NCI-H1694 treated with DMSO at 0.1 percent for 48 hours (cell line): ENCODE data around the gene NLRP5.
"Not testable (repeated sequence)": the region's sequence is repeated elsewhere in the genome, so short reads cannot be mapped to it uniquely, and the experiment has no call there.

Source experiments
- DNase-seq: peaks from one replicate; lab custom pipeline; 2025; lab: John Stamatoyannopoulos, UW

NLRP5 gene

DNA sequence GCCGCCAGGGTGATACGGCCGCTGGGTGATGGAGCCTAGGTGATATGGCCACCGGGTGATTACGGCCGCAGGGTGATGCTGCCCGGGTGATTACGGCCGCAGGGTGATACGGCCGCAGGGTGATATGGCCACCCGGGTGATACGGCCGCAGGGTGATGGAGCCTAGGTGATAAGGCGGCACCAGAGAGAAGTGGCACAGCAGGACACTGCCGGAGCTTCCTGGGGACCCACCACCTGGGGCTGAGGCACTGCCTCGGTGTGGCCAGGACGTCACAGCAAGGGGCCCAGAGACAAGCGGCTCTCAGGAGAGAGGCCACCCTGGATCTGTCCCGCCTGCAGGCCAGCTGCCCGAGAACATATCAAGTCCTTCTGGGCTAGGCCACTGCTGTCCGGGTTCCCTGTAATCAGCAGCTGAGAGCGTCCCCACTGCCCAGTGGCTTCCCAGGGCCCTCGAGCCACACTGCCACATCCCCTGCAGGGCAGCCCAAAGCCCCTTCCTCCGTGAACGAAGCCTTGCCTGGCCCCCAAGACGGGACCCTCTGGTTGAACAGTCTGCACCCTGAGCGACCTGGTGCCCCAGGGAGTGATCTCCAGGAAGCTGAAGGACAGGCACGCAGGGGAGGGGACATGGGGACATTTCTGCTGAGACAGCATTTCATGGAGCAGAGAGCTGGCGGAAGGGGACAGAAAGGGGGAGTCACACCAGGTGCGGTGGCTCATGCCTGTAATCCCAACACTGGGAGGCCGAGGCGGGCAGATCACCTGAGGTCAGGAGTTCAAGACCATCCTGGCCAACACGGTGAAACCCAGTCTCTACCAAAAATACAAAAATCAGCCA, 112.4 kb downstream of the NLRP5 start:
- no peak for DNase-seq

DNA sequence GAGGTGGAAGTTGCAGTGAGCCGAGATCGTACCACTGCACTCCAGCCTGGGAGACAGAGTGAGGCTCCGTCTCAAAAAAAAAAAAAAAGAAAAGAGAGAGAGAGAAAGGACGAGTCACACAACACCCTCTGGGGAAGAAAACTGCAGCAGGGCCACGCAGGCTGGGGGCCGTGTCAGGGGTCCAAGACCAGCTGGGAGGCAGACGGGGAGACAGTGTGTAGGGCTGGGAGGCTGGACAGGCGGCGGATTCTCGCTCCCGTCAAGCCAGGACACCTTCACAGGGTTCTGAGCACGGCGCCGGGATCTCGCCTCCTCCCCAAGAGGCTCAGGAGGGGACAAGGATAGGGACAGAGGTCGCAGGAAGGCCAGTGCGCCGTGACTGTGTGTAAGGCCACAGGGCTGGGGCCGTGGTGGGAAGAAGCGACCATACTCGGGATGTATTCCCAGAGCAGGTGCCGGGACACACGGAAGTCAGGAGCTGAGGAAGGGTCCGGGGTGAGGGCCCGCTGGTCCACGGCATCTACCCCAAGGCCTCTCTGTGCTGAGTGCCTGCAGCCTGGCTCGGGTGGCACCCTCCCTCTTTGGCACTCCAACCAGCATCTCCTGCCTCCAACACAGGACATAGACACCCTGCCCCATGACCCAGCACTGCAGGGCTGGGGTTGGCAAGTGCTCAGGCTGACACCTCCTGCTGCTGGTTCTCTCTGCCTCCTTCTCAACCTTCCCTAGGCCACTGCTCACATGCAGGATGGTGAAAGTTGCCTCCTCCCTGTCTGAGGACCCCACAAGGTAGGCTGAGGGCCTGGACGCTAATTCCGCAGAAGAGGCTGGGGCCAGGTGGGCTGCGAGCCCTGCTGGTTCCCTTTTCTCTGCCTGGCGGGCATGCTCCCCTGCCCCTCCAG, 113.3 kb downstream of the NLRP5 start:
- no peak for DNase-seq

DNA sequence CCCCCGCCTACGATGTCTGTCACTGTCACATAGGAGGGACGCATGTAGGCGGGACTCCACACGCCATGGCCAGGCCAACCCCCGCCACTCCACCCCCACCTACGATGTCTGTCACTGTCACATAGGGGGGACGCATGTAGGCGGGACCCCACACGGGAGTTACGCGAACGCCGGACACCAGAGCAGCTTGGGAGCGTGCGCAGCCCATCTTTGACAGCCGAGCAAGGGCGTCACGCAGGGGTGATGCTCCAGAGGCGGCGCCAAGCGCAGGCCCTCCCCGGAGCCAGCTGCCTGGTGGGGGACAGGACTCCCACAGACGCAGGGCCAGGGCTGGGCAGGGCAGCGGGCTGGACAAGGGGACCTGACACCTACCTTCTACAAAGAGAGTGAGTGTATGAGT, 114.5 kb downstream of the NLRP5 start:
- DNase-seq: no peak

DNA sequence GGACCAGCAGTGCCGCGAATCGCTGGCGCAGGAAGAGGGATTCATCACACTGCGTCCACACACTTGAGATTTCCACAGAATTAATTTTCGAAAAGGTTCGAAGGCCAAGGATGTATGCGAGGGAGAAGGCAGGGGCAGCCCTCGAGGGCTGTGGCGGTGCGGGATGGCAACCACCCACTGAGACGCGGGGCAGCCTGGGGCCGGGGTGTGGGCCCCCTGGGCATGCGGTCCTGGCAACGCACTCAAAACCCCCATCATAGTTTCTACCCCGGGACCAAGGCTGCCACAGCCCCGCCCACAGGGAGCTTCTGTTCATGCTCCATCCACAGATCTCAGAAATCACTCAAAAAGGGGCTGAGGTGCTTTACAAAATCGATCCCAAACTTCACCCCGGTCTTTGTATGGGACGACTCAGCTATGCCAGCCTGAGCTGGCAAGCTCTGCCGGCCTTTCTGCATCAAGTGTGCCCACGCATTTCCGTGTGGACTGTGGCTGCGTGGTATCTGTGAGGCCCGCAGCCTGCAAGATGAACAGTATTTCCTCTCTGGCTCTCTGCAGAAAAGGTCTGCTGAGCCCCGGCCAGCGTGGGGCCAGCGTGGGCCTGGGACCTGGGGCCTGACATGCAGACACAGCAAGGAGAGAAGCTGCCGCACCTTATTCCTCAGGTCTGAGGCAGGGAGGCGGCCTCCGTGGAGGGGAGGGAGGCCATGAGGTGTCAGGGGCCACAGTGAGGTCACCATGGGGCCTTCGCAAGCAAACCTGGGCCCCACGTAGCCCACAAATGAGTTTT, 115.4 kb downstream of the NLRP5 start:
- no peak for DNase-seq

DNA sequence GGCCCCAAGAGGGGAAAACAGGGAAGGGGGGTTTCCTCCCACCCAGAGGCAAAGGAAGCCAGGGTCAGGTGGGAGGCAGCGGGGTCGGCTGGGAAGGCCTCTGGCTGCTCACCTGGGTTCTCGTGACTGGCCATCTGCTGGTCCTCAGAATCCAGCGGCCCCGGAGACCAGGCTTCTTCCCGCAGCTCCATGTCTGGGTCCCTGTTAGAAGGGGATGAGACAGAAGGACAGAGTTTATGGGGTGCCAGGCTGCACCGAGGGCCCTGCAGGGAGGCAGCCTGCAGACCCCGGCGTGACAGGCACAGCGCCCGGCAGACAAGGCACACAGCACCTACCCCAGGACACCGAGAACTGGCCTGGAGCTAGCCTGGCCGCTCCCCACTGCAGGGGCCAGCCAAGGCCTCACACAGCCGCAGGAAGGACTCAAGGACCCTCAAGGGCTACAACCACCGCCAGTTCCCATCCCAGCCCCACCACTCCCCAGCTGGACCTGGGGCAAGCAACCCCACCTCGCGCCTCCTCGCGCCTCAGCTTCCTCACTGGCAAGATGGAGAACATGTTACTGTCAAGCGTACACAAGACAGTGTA, 116.5 kb downstream of the NLRP5 start:
- DNase-seq: no peak

DNA sequence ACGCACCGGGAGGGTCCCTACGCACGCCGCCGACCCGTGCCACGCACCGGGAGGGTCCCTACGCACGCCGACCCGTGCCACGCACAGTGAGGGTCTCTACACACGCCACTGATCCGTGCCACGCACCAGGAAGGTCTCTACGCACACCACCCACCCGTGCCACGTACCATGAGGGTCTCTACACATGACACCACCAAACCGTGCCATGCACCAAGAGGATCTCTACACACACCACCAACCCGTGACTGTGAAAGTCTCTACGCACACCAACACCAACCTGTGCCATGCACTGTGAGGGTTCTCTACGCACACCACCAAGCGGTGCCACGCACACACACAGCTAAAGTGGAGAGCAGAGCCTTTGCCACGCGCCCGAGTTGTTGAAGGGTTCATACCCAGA, 117.8 kb downstream of the NLRP5 start:
- DNase-seq: no peak

DNA sequence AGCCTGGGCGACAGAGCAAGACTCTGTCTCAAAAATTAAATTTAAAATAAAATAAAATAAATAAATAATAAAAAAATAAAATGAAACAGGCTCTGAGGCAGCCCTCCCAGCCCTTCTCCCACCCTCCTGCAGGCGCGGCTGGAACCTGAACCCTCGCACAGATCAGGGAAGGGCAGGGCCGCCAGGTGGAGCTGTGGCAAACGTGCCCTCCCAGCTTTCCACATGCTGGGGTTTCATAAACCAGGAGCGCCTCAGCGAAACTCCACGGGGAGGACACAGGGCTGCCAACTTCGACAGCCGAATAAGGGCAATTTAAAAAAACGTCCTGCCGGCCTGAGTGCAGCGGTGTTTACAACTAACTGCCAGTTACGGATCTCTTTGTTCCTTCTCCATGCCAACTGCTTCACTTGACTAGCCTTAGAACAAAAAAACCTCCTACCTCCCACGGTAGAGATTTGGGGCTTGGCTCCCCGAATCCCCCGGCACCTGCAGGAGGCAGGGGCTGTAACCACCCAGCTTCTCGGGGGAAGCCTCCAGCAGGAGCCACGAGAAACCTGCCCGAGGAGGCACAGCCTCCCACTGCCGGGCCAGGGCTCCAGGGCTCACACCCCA, 118.6 kb downstream of the NLRP5 start:
- DNase-seq: peak; percentile 62

DNA sequence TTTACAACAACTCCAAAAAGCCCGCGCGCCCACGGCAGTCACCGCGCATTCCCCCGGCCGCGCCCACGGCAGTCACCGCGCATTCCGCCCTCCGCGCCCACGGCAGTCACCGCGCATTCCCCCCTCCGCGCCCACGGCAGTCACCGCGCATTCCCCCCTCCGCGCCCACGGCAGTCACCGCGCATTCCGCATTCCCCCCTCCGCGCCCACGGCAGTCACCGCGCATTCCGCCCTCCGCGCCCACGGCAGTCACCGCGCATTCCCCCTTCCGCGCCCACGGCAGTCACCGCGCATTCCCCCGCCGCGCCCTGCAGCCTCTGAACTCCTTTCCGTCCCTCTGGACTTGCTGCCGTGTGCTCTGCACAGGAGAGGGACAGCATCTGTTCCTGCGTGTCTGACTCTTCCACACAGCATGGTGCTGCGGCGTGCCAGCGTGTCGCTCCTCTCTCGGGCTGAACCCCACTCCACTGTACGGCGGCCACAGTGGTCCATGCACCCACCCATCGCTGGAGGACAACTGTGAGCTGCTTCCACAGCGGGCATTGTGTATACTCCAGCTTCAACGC, 119.3 kb downstream of the NLRP5 start:
- DNase-seq: not testable (repeated sequence)

DNA sequence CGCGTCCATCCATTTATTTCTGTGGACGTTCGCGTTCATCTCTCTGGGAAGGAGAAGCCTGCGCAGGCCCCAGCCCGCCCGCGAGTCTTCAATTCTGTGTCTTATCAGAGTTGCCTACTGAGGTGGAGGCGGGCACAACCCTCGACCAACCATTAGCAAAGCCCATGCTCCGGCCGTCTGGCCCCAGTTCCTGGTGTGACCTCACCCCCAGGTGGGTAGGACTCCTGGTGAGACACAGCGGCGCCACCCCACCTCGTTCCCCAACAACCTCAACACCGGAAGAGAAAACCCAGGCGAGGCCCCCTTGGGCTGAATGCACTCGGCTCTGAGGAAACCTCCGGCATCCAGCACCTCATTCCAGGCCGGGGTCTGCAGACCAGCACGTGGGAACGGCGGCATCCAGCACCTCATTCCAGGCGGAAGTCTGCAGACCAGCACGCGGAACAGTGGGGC, 119.8 kb downstream of the NLRP5 start:
- no peak for DNase-seq

DNA sequence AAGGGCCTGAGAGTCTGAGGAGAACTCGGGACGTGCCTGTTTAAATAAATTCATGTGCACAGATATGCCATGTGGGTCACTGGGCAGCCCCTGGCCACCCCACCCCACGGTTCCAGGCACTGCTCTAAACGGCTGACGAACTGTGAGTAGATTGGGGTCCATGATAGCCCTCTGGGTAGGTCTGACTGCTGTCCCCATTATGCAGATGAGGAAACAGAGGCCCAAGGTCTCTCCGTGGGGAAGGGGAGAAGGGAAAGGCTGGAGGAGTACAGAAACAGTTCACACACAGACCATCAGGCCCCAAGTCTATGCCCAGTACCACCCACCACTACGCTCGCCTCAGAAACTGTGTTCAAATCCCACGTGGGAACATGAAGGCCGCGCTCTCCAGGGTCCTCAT, 120.4 kb downstream of the NLRP5 start:
- DNase-seq: no peak

DNA sequence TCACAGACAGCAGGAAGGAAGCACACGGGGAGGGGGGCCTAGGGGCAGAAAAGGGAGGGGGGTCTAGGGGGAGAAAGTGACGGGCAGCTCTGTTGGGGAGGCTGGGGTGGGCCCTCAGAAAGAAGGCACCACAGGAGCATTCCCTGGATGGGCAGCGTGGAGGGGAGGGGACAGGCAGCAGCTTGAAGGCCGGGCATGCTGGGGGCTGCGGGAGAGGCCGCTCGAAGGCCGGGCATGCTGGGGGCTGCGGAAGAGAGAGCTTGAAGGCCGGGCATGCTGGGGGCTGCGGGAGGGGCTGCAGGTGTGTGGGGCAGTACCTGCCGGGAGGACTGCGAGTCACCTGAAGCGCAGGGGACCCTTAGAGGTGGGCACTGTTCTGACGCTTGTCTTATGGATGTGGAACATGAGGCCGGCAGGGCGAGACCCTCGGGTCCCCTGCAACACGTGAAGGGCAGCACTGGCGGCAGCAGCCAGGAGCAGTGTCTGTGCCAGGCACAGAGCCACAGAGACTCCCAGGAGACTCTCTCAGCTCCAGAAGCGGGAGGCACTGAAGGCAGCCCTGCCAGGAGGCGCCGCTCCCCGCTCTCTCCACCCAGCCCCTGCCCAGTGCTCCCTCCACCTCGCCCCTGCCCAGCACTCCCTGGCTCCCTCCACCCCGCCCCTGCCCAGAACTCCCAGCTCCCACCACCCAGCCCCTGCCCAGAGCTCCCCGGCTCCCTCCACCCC, 121.2 kb downstream of the NLRP5 start:
- DNase-seq: peak; percentile 18

DNA sequence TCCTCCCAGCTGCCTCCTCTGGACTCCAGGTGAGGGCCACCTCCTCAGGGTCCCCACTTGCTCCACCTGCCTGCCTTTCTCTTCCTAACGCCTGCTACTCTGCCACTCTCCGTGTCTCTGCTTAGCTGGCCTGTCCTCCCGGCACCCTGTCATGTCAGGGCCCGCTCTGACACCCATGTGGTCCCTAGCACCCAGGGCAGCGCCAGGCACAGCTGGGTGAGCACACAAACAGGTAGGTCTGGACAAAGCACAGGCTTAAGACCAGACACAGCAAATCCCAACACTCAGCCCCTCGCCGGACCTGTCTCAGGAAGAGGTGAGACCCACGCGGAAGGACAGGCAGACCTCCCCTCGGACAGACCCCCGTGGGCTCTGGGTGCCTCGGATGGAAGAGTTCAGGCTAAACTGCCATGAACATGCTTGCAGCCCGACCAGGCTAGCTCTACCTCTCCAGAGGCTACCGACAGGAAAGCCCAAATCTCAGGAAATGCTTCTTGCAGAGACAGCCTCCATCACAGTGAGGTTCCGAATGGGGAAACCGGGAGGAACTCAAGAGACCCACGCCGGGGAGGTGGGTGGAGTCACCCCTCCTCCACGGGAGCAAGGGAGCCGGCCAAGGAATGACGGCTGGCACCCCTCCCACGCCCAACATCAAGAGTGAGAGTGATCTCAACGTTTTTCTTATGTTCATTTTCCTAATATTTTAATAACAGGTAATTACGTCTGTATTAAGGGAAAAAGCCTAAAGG, 122.0 kb downstream of the NLRP5 start:
- DNase-seq: no peak

DNA sequence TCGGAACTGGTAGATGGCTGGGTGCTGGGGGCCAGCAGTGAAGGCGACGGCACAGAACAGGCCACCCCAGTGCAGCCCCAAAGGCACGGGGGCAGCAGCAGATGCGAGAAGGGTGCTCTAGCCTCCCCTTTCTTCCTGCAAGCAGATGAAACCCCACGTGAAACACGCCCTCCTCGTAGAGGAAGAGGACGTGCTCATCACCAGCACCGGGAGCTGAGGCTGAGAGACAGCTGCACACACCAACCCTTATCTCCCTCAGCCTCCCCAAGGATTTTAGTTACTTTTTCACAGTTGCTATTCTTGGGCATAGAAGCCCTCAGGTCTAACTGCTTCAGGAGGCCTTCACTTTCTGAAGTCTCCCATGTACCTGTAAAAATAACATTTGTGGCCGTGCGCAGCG, 122.7 kb downstream of the NLRP5 start:
- DNase-seq: no peak

DNA sequence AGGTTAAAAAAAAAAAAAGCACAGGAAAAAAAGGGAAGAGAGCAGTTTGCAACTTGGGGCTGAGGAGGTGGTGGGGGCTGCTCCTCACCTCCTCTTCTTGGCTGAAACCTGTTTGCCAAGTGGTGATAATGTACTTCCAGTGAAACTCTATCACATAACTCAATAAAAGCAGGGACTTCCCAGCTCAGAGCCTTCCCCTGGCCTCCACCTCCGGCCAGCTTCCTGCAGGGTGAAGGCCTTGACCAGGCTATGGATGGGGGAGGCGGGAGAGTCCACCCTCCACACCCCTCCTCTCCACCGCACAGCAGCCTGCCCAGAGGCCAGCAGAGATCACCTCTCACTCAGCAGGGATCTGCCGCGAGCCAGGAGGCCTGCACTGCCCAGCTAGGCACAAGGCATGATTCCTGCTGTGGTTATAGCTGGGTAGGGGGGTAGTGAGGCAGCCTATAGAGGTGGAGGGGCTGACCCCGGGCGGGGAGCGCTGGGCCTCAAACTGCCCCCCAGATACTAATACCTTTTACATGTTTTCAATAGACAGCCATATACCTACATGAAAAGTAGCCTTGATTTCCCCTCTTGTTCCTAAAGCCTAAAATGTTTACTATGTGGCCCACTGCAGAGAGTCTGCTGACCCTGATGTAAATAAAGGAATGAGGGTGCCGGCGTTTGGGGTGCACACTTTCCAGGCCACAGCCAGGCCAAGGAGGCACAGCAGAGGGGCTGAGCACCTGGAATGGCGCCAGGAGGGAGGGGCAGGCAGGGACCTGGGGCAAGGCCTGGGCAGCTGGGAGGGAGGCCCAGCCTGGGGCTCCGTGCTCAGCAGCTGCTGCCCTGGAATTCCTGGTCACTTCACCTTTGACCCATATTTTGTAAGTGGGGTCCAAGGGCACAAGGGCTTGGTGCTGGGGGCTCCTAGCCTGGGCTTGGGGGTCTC, 124.2 kb downstream of the NLRP5 start:
- no peak for DNase-seq
